Right lobe of liver (tissue), 6 donors: ENCODE measurements around the gene SEPSECS. TPM values are rescaled to one million over a fixed set of nuclear protein-coding genes. Genes with fewer than 3 reads are reported as not detected.

Source experiments
- ATAC-seq, 4 donors: fragments of 200-7000 bp; cut with Tn5 transposase; one replicate each; pipeline ENCODE4 v1.9.1; 2020; ENCODE audit warnings: mild to moderate bottlenecking in 4 of 4, moderate library complexity in 4 of 4
- DNase-seq, 3 donors: peaks; one replicate each; pipeline ENCODE4 v3.0.0-alpha.2; 2020
- H3K27ac ChIP-seq, 3 donors: fragments of 200-600 bp; one replicate each; pipeline ENCODE4 v1.8.0; 2022
- H3K27me3 ChIP-seq, 2 donors: fragments of 200-600 bp; one replicate each; pipeline ENCODE4 v1.8.0; 2022
- H3K36me3 ChIP-seq, 4 donors: fragments of 200-600 bp; sonication (generic) in 1 of 4; one replicate each; pipeline versions ENCODE4 v1.5.1 to v1.8.0; 2017 to 2022; ENCODE audit warnings: control low read depth in 1 of 4
- H3K4me1 ChIP-seq, 4 donors: fragments of 200-600 bp; sonication (generic) in 1 of 4; one replicate each; pipeline versions ENCODE4 v1.5.1 to v1.8.0; 2017 to 2022; ENCODE audit warnings: control low read depth in 1 of 4
- H3K4me3 ChIP-seq, 3 donors: fragments of 200-600 bp; one replicate each; pipeline ENCODE4 v1.8.0; 2022
- H3K9me3 ChIP-seq, 4 donors: fragments of 200-600 bp; sonication (generic) in 1 of 4; one replicate each; pipeline versions ENCODE4 v1.5.1 to v1.8.0; 2017 to 2022; ENCODE audit warnings: control low read depth in 1 of 4
- CTCF ChIP-seq, 4 donors: fragments of 200-600 bp in 3 of 4; fragments of 450-650 bp in 1 of 4; IDR thresholded peaks; one replicate each; pipeline versions ENCODE4 v1.5.1 to v1.8.0; 2016 to 2022; ENCODE audit warnings: antibody characterized with exemption in 4 of 4, mild to moderate bottlenecking in 2 of 4
- POLR2A ChIP-seq: fragments of 450-650 bp; IDR thresholded peaks from one replicate; pipeline ENCODE4 v1.6.1; 2017; ENCODE audit warnings: antibody characterized with exemption, mild to moderate bottlenecking
- WGBS: methylation state at CpG from one replicate; pipeline ENCODE4 v1.1.6; 2018; ENCODE audit warnings: low coverage, low lambda C conversion rate; ENCODE audit not compliant: insufficient coverage; ENCODE audit errors: missing lambda C conversion rate; 5-methylcytosine and 5-hydroxymethylcytosine counted together
- intact Hi-C, 2 donors: fragments of 100-400 bp; cut with DNase I; formaldehyde crosslinking; loops; one replicate each; pipeline versions ENCODE4 v1.11.2 to v1.14.1; 2022
- total RNA-seq, 6 experiments: library from RNA; depleted of rRNA in 2 of 6; stranded (reverse); fragments of >200 nt in 2 of 6; fragmentation: NEBNext Ultra II Directional in 3 of 6; extraction: Animal tissue kit (Norgen Biotek cat#: 25700) in 3 of 6; gene quantifications; one replicate each; pipeline versions ENCODE4 v1.1.0 to v1.2.4, GENCODE V29; 2016 to 2023
- donor health status: DM: no; HTN: yes; CAD: no.
- donor health status: DM: no; HTN: no; CAD: no.
- donor health status: DM: no; HTN: no; CAD: no.
- donor health status: DM: no; HTN: yes; CAD: no.
- donor health status: DM: no; HTN: yes; CAD: no.

The SEPSECS gene
- total RNA-seq, 6 experiments from 2014 or later = 17.0 to 26.6 (median 22.7) TPM

DNA sequence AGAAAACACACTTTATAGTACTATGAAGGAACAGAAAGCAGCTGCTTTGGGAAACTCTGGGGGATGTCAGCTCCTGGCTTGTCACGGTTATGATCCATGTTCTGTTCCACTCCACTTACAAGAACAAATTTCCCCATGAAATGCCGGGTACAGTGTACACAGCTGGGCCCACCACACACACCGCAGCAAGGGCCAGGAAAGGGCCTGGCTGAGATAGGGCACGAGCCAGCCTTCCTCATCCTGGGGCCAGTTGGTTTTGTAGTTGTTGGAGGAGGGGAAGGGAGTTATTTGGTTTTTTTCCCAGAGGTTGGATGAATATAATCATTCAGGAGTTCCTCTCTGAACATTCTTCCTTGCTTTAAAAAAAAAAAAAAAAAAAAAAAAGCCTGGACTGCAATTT is 56.8 kb downstream of the SEPSECS start:
- intact Hi-C loops = no loop called here
- Histone ChIP-seq H3K4me1 (no peaks in the 10 kb centered on the region), H3K36me3 (no peaks in the 10 kb centered on the region), H3K27me3 (no peaks in the 10 kb centered on the region), H3K27ac (no peak overlapping the region), H3K4me3 (no peak overlapping the region), H3K9me3 (no peaks in the 10 kb centered on the region)
- ATAC-seq = peak in 1 of 4 donors; percentile 15
- 38% methylated on average over 2 of the region's 4 CpGs for WGBS
- no peak for DNase-seq
- TF ChIP-seq CTCF (IDR thresholded peaks at IDR 0.05) (no peak), POLR2A (no peak)

DNA sequence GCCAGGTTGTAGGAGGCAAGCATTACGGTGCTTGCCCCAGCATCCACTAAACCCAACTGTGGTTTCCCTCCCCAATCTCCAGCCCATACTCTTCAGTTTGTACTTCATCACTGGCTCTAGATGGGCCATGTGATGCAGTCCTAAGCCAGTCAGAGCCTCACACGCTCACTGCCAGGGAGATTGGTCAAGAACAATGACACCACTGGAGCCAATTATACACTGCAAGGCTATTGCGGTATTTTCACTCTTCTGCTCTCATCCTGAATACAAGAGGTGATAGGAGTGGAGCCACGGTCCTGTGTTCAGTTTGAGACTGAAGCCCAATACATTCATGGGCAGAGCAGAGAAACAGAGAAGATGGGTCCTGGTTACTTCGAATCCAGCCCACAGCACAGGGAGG is 58.4 kb downstream of the SEPSECS start:
- no peaks in the 10 kb centered on the region for H3K27me3 ChIP-seq
- H3K9me3 ChIP-seq = no peaks in the 10 kb centered on the region
- no peak overlapping the region for H3K4me3 ChIP-seq
- no peak for ATAC-seq
- intact Hi-C loops = no loop called here
- 94% methylated on average over 4 of the region's 5 CpGs for WGBS
- H3K27ac ChIP-seq = no peak overlapping the region
- no peak for TF ChIP-seq CTCF (IDR thresholded peaks at IDR 0.05)
- no peak for TF ChIP-seq POLR2A
- no peaks in the 10 kb centered on the region for H3K36me3 ChIP-seq
- DNase-seq = no peak
- H3K4me1 ChIP-seq = no peaks in the 10 kb centered on the region

DNA sequence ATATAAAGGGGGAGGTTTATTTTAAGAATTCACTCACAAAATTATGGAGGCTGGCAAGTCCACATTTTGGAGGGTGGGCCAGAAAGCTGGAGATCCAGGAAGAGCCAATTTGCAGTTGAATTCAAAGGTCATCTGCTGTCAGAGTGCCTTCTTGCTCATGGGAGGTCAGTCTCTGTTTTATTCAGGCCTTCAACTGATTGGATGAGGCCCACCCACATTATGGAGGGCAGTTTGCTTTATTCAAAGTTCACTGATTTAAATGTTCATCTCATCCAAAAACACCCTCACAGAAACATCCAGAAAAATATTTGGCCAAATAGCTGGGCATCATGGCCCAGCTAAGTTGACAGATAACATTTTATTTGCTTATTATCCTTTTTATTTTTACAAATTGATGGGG is 59.5 kb downstream of the SEPSECS start:
- ATAC-seq (no peak), DNase-seq (no peak)
- no peak for TF ChIP-seq POLR2A
- H3K9me3 ChIP-seq = no peaks in the 10 kb centered on the region
- no peak overlapping the region for H3K4me3 ChIP-seq
- no peaks in the 10 kb centered on the region for H3K27me3 ChIP-seq
- H3K27ac ChIP-seq = no peak overlapping the region
- H3K36me3 ChIP-seq = no peaks in the 10 kb centered on the region
- H3K4me1 ChIP-seq = no peaks in the 10 kb centered on the region
- intact Hi-C loops = no loop called here

- ATAC-seq = no peak
- H3K4me1 ChIP-seq = no peaks in the 10 kb centered on the region
- intact Hi-C loops = no loop called here
- no peaks in the 10 kb centered on the region for H3K27me3 ChIP-seq
- no peak overlapping the region for H3K4me3 ChIP-seq
- no peak overlapping the region for H3K27ac ChIP-seq
- WGBS = 44% methylated on average over 4 of the region's 4 CpGs
- TF ChIP-seq POLR2A (no peak), CTCF (IDR thresholded peaks at IDR 0.05) (no peak)
- DNase-seq = no peak
- H3K9me3 ChIP-seq = no peaks in the 10 kb centered on the region
- no peaks in the 10 kb centered on the region for H3K36me3 ChIP-seq
Observed at GRCh38 chr4:25100021-25100555, 60.2 kb downstream of the SEPSECS start.

DNA sequence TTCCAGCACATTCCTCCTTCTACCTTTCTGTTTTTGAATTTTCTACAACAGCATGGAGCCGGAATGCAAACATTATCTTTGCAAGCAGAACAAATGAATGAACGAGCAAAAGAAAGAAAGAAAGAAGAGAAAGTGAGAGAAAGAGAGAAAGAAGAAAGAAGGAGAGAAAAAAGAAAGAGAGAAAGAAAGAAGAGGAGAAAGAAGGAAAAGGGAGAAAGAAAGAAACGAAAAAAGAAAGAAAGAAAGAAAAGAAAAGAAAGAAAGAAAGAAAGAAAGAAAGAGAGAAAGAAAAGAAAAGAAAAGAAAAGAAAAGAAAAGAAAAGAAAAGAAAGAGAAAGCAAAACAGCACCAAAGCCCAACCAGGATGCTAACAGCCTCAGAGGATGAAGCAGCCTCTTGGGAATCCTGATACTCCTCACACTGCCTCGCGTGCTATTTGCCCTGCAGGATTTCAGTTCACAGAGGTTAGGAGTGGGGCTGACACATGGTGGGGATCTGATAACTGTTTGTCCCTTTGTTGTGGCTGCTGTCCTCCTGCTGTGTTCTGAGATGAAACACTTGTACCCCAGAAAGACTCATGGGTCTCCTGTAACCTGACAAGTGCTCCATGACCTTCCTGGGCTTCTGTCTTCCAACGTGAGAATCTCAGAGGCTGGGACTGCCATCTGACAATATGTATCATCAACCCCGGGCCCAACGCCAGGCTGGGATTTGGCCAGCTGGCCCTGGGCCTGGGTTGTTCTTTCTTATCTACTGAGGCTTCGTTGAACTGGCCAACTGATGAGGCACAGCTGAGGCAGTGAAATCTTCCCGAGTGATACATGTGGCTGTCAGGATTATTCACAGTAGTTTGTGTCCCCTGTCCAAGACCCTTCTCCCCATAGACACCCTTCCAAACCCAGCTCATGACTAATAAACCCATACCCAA is 61.0 kb downstream of the SEPSECS start:
- Histone ChIP-seq H3K27ac (no peak overlapping the region), H3K36me3 (no peaks in the 10 kb centered on the region), H3K4me1 (no peaks in the 10 kb centered on the region), H3K9me3 (no peaks in the 10 kb centered on the region), H3K27me3 (no peaks in the 10 kb centered on the region), H3K4me3 (no peak overlapping the region)
- TF ChIP-seq CTCF (IDR thresholded peaks at IDR 0.05) = no peak
- no peak for TF ChIP-seq POLR2A
- DNase-seq = peak in 2 of 3 donors; percentile 59 to 60
- ATAC-seq = peak; percentile 78 to 93 (median 82)
- intact Hi-C loops = no loop called here
- whole genome bisulfite sequencing = 41% methylated on average over 7 of the region's 10 CpGs
